GM12878 (cell line): ENCODE data around the gene MCC. TPM values are rescaled to one million over a fixed set of nuclear protein-coding genes. Genes with fewer than 3 reads are reported as not detected.

ENCODE experiments used
- ATAC-seq: fragments of 200-7000 bp; cut with Tn5 transposase; 3 replicates; pipeline ENCODE4 v1.9.1; 2020; ENCODE audit warnings: mild to moderate bottlenecking, moderate library complexity
- BruUV-seq: library from RNA; stranded (reverse); fragments of 400-500 nt; replicated peaks from 2 replicates; lab custom pipeline; 2021; lab: Mats Ljungman, UMichigan
- CTCF ChIA-PET: fragments of 300-600 bp; sonication (Branson Sonifier 250); formaldehyde crosslinking; extraction: SDS; loops from one replicate; lab custom pipeline; 2021; ENCODE audit warnings: inconsistent platforms; lab: Yijun Ruan, JAX
- POLR2A ChIA-PET: fragments of 350-600 bp; formaldehyde crosslinking; extraction: SDS; loops from one replicate; lab custom pipeline; 2021; ENCODE audit warnings: inconsistent platforms; lab: Charles Lee
- RAD21 ChIA-PET: fragments of 300-600 bp; sonication (Branson Sonifier 250); formaldehyde crosslinking; loops from one replicate; lab custom pipeline; 2023; ENCODE audit warnings: antibody characterized with exemption; ENCODE audit not compliant: unreplicated experiment; lab: Charles Lee
- SMC1A ChIA-PET: fragments of 300-600 bp; sonication (Branson Sonifier 250); formaldehyde crosslinking; loops from one replicate; lab custom pipeline; 2023; ENCODE audit not compliant: unreplicated experiment, uncharacterized antibody; lab: Charles Lee
- DNase-seq: peaks from one replicate; pipeline ENCODE4 v3.0.0-alpha.2; 2011; ENCODE audit warnings: low read depth, low spot score
- FAIRE-seq: peaks from 3 replicates; lab custom pipeline; 2011; peaks lifted over from hg19 to GRCh38; lab: Jason Lieb, UNC
- H2AFZ ChIP-seq: 2 replicates; pipeline ENCODE4 v1.6.0; 2011; ENCODE audit warnings: low read depth, low read length, control low read depth; ENCODE audit not compliant: control insufficient read depth
- H3K27ac ChIP-seq: 2 replicates; pipeline ENCODE4 v1.5.1; 2011; ENCODE audit warnings: control low read depth; ENCODE audit not compliant: control insufficient read depth, insufficient read depth
- H3K27me3 ChIP-seq, 2 experiments: replicated peaks in 1 of 2; 2 replicates each; pipeline versions ENCODE4 v1.6.0 to v1.6.1; 2011; ENCODE audit warnings: low read length in 1 of 2; ENCODE audit not compliant: control insufficient read depth in 2 of 2, insufficient read depth in 2 of 2
- H3K36me3 ChIP-seq, 2 experiments: 2 replicates each; pipeline ENCODE4 v1.5.1; 2011; ENCODE audit warnings: low read length in 1 of 2; ENCODE audit not compliant: control insufficient read depth in 2 of 2, insufficient read depth in 2 of 2
- H3K4me1 ChIP-seq: 2 replicates; pipeline ENCODE4 v1.6.1; 2011; ENCODE audit warnings: mild to moderate bottlenecking, low read length, moderate library complexity, mixed read lengths; ENCODE audit not compliant: control insufficient read depth, insufficient read depth
- H3K4me2 ChIP-seq: 2 replicates; pipeline ENCODE4 v1.6.0; 2011; ENCODE audit warnings: control low read depth; ENCODE audit not compliant: control insufficient read depth, insufficient read depth
- H3K4me3 ChIP-seq: fragments of 200-600 bp; sonication (generic); 2 replicates; pipeline ENCODE4 v1.5.1; 2016
- H3K79me2 ChIP-seq: 2 replicates; pipeline ENCODE4 v1.6.0; 2011; ENCODE audit warnings: low read length; ENCODE audit not compliant: control insufficient read depth, insufficient read depth
- H3K9ac ChIP-seq: 2 replicates; pipeline ENCODE4 v1.8.0; 2011; ENCODE audit warnings: low read length, control low read depth, mixed read lengths; ENCODE audit not compliant: control insufficient read depth, insufficient read depth
- H3K9me3 ChIP-seq: replicated peaks from 3 replicates; pipeline ENCODE4 v1.5.1; 2011; ENCODE audit warnings: mild to moderate bottlenecking, low read length; ENCODE audit not compliant: control insufficient read depth, insufficient read depth
- H4K20me1 ChIP-seq: 2 replicates; pipeline ENCODE4 v1.6.0; 2011; ENCODE audit not compliant: control insufficient read depth, insufficient read depth
- CBFB ChIP-seq: IDR thresholded peaks from 2 replicates; pipeline ENCODE4 v1.6.1; 2016; ENCODE audit warnings: antibody characterized with exemption, low read depth
- CEBPB ChIP-seq, 2 experiments: fragments of 150-350 bp in 1 of 2; IDR thresholded peaks; 2 replicates each; pipeline ENCODE4 v1.6.1; 2012 to 2014; ENCODE audit warnings: low read depth in 2 of 2, low read length in 2 of 2, borderline replicate concordance in 1 of 2, inconsistent platforms in 1 of 2
- NFYB ChIP-seq: IDR thresholded peaks from 2 replicates; pipeline ENCODE4 v1.6.1; 2011; ENCODE audit warnings: low read depth, mild to moderate bottlenecking, low read length, improper control_type of control experiment, moderate library complexity; ENCODE audit not compliant: insufficient read depth
- POU2F2 ChIP-seq: IDR thresholded peaks from 3 replicates; pipeline ENCODE4 v1.6.1; 2011; ENCODE audit warnings: low read depth, mild to moderate bottlenecking, low read length, borderline replicate concordance
- SIX5 ChIP-seq: IDR thresholded peaks from 2 replicates; pipeline ENCODE4 v1.6.1; 2011; ENCODE audit warnings: mild to moderate bottlenecking, low read depth, low read length, moderate library complexity; ENCODE audit not compliant: severe bottlenecking
- SUPT20H ChIP-seq: IDR thresholded peaks from 2 replicates; pipeline ENCODE4 v1.6.1; 2011; ENCODE audit warnings: low read depth, mild to moderate bottlenecking, low read length, moderate library complexity, borderline replicate concordance; ENCODE audit not compliant: control insufficient read depth
- TBL1XR1 ChIP-seq: IDR thresholded peaks from 2 replicates; pipeline ENCODE4 v1.6.1; 2012; ENCODE audit warnings: low read depth, low read length, improper control_type of control experiment
- TCF7 ChIP-seq: IDR thresholded peaks from 2 replicates; pipeline ENCODE4 v1.6.1; 2014; ENCODE audit warnings: antibody characterized with exemption, borderline replicate concordance
- ZNF384 ChIP-seq: IDR thresholded peaks from 2 replicates; pipeline ENCODE4 v1.6.1; 2012; ENCODE audit warnings: low read depth, mild to moderate bottlenecking, low read length, improper control_type of control experiment, borderline replicate concordance
- WGBS: methylation state at CpG from one replicate; pipeline ENCODE4 v1.1.6; 2016; ENCODE audit warnings: low lambda C conversion rate; ENCODE audit not compliant: insufficient replicate concordance, insufficient coverage; ENCODE audit errors: missing lambda C conversion rate; 5-methylcytosine and 5-hydroxymethylcytosine counted together
- in situ Hi-C: fragments of 300-500 bp; cut with MboI; formaldehyde crosslinking; loops from 9 replicates; pipeline ENCODE4 v1.14.3; 2018; ENCODE audit warnings: mixed read lengths
- intact Hi-C: fragments of 100-400 bp; cut with micrococcal nuclease; formaldehyde crosslinking; loops from one replicate; pipeline ENCODE4 v1.14.2; 2022; ENCODE audit not compliant: unreplicated experiment
- polyA plus RNA-seq, 11 experiments: library from polyadenylated mRNA; depleted of rRNA in 4 of 11; unstranded in 6 of 11; stranded (reverse) in 5 of 11; fragments of >200 nt; fragmentation: Nextera tagmentation in 4 of 11; fragmentation: Illumina TruSeq in 1 of 11; extraction: Ambion mirVana in 4 of 11; extraction: Trizol in 1 of 11; gene quantifications; 1 replicate in 1 of 11; 2 replicates in 10 of 11; pipeline versions ENCODE4 v1.2.1 to v1.2.3, GENCODE V29; 2011 to 2016; ENCODE audit warnings: inconsistent platforms in 2 of 11, missing spikeins in 2 of 11, low read depth in 1 of 11
- total RNA-seq, 4 experiments: library from RNA; depleted of rRNA in 3 of 4; stranded (reverse); fragments of >200 nt in 3 of 4; fragmentation: Illumina TruSeq in 1 of 4; extraction: Trizol in 1 of 4; gene quantifications; 2 replicates each; pipeline versions ENCODE4 v1.2.1 to v1.2.3, GENCODE V29; 2013 to 2021
- TF ChIP-seq, protein P1 (sequence below): IDR thresholded peaks from 2 replicates; pipeline ENCODE4 v1.6.1; 2012; ENCODE audit warnings: low read depth, low read length, improper control_type of control experiment

MCC gene
- total and polyA plus RNA-seq, 10 of the 15 experiments (the other 5 are each of a cell fraction or from before 2014, with no cell fraction given), result 0.03 to 0.86 (median 0.16) TPM

GRCh38 chr5:113262674-113263073, 225.6 kb downstream of the MCC start:
- Histone ChIP-seq H3K4me3 (no peak overlapping the region), H3K36me3 (no peaks in the 10 kb centered on the region), H3K4me1 (no peaks in the 10 kb centered on the region), H3K27me3 (no peaks in the 10 kb centered on the region; a peak in 2 of 4 replicates), H4K20me1 (no peaks in the 10 kb centered on the region), H3K4me2 (no peak overlapping the region), H3K9ac (no peak overlapping the region), H3K79me2 (no peaks in the 10 kb centered on the region), H3K9me3 (no peaks in the 10 kb centered on the region), H2AFZ (no peak overlapping the region), H3K27ac (no peak overlapping the region)
- FAIRE-seq (no peak), ATAC-seq (no peak), DNase-seq (no peak)
- TF ChIP-seq CEBPB (IDR thresholded peaks at IDR 0.05; ENCODE audit: borderline replicate concordance in 1 of 2, low read depth in 2 of 2, low read length in 2 of 2) (no peak), SUPT20H (no peak), SIX5 (no peak), ZNF384 (no peak), TBL1XR1 (no peak), NFYB (no peak), CBFB (no peak), POU2F2 (no peak), TCF7 (no peak)
- TF ChIP-seq, protein P1, sequence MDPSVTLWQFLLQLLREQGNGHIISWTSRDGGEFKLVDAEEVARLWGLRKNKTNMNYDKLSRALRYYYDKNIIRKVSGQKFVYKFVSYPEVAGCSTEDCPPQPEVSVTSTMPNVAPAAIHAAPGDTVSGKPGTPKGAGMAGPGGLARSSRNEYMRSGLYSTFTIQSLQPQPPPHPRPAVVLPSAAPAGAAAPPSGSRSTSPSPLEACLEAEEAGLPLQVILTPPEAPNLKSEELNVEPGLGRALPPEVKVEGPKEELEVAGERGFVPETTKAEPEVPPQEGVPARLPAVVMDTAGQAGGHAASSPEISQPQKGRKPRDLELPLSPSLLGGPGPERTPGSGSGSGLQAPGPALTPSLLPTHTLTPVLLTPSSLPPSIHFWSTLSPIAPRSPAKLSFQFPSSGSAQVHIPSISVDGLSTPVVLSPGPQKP, result no peak
- RAD21 ChIA-PET, result no interaction called here
- CTCF ChIA-PET, result no interaction called here
- intact Hi-C loops (no loop called here), in situ Hi-C loops (no loop called here)
- SMC1A ChIA-PET, result interaction anchor here (1.1 kb wide), 1 partner anchor 21 kb away, joined by 3 read pairs; no protein-coding TSS in a partner anchor
- POLR2A ChIA-PET, result no interaction called here
- BruUV-seq, result no TSS peak
- 0% methylated on average over 3 of the region's 3 CpGs for WGBS
